ENCODE data around the gene SPZ1.

The SPZ1 gene

DNA sequence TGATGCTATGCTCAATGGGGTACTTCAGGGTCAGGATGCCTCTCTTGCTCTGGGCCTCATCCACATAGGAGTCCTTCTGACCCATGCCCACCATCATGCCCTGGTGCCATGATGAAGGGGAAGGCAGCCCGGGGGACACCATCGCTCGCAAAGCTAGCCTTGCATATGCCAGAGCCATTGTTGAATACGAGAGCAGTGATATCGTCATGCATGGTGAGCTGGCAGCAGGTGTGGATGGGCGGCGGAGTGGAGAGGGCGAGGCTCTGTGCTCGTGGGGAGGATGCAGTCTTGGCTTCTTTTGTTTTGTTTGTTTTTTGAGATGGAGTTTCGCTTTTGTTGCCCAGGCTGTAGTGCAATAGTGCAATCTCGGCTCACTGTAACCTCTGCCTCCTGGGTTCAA, 17.2 kb upstream of the SPZ1 start:
- no peak for DNase-seq
- Histone ChIP-seq H3K4me3 (ENCODE audit: insufficient read depth in 1 of 2, low read depth in 1 of 2, low read length in 2 of 2) (no peak overlapping the region), H3K9me3 (ENCODE audit: control insufficient read depth, low read length) (no peaks in the 10 kb centered on the region), H3K18ac (ENCODE audit: low read depth in 1 of 2, low read length in 2 of 2) (no peak overlapping the region), H3K36me3 (ENCODE audit: control insufficient read depth in 1 of 2, insufficient read depth in 2 of 2, low read depth in 1 of 2, low read length in 2 of 2) (no peaks in the 10 kb centered on the region), H2BK15ac (ENCODE audit: low read depth, poor library complexity, severe bottlenecking) (no peak overlapping the region), H2BK5ac (ENCODE audit: low read depth, low read length, poor library complexity, severe bottlenecking) (no peak overlapping the region), H3K27me3 (ENCODE audit: control insufficient read depth in 1 of 2, insufficient read depth in 1 of 2, low read length in 2 of 2) (no peaks in the 10 kb centered on the region), H2BK12ac (ENCODE audit: low read length in 2 of 2) (no peak overlapping the region), H3K23ac (ENCODE audit: low read length in 2 of 2) (no peak overlapping the region), H2BK120ac (ENCODE audit: low read depth, low read length) (no peak overlapping the region), H2AFZ (ENCODE audit: low read depth, low read length) (no peak overlapping the region), H3K79me1 (replicated peaks; ENCODE audit: low read length, poor library complexity, severe bottlenecking) (no peaks in the 10 kb centered on the region), H3K27ac (ENCODE audit: low read length, poor library complexity, severe bottlenecking) (no peak overlapping the region), H3K9ac (ENCODE audit: low read length) (no peak overlapping the region), H2AK5ac (ENCODE audit: low read length, severe bottlenecking) (no peak overlapping the region), H3K4me1 (ENCODE audit: control insufficient read depth, insufficient read depth, low read depth, low read length) (no peaks in the 10 kb centered on the region), H3K4me2 (ENCODE audit: low read length, poor library complexity, severe bottlenecking) (no peak overlapping the region), H4K8ac (ENCODE audit: low read length) (no peak overlapping the region), H3K14ac (ENCODE audit: low read length in 2 of 2) (no peak overlapping the region), H3K4ac (ENCODE audit: low read depth in 1 of 2, low read length in 2 of 2) (no peak overlapping the region), H4K91ac (ENCODE audit: low read length) (no peak overlapping the region)
- WGBS, result 93% methylated on average over 11 of the region's 11 CpGs

DNA sequence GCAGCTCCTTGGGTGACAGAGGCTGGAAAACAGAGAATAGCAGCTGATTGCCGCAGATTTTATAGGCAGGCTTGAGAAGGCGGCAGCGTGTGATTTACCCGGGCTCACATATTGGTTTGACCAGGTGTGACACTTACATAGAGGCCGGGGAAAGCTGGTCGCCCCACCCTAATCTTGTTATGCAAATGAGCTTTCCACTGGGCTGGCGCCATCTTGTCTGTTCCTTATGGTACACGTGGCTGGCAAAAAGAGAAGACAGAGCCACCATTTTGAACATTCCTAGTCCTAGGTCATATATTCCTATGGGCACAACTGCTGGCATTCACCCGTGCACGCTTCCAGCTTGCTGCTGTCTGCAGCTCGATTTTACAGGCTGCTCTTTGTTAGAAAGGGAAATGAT, 11.3 kb upstream of the SPZ1 start:
- no peak overlapping the region for H3K23ac ChIP-seq (ENCODE audit: low read length in 2 of 2)
- H2BK12ac ChIP-seq (ENCODE audit: low read length in 2 of 2), result no peak overlapping the region
- no peak overlapping the region for H3K27ac ChIP-seq (ENCODE audit: low read length, poor library complexity, severe bottlenecking)
- H3K4me2 ChIP-seq (ENCODE audit: low read length, poor library complexity, severe bottlenecking), result no peak overlapping the region
- no peaks in the 10 kb centered on the region for H3K79me1 ChIP-seq (replicated peaks; ENCODE audit: low read length, poor library complexity, severe bottlenecking)
- no peak overlapping the region for H4K91ac ChIP-seq (ENCODE audit: low read length)
- H3K18ac ChIP-seq (ENCODE audit: low read depth in 1 of 2, low read length in 2 of 2), result no peak overlapping the region
- no peak overlapping the region for H2AK5ac ChIP-seq (ENCODE audit: low read length, severe bottlenecking)
- H2BK5ac ChIP-seq (ENCODE audit: low read depth, low read length, poor library complexity, severe bottlenecking), result no peak overlapping the region
- H3K36me3 ChIP-seq (ENCODE audit: control insufficient read depth in 1 of 2, insufficient read depth in 2 of 2, low read depth in 1 of 2, low read length in 2 of 2), result no peaks in the 10 kb centered on the region
- no peak overlapping the region for H3K14ac ChIP-seq (ENCODE audit: low read length in 2 of 2)
- no peak overlapping the region for H2AFZ ChIP-seq (ENCODE audit: low read depth, low read length)
- H3K4ac ChIP-seq (ENCODE audit: low read depth in 1 of 2, low read length in 2 of 2), result no peak overlapping the region
- H3K27me3 ChIP-seq (ENCODE audit: control insufficient read depth in 1 of 2, insufficient read depth in 1 of 2, low read length in 2 of 2), result no peaks in the 10 kb centered on the region
- H3K4me1 ChIP-seq (ENCODE audit: control insufficient read depth, insufficient read depth, low read depth, low read length), result no peaks in the 10 kb centered on the region
- H2BK120ac ChIP-seq (ENCODE audit: low read depth, low read length), result no peak overlapping the region
- H3K9ac ChIP-seq (ENCODE audit: low read length), result no peak overlapping the region
- no peaks in the 10 kb centered on the region for H3K9me3 ChIP-seq (ENCODE audit: control insufficient read depth, low read length)
- no peak for DNase-seq
- no peak overlapping the region for H2BK15ac ChIP-seq (ENCODE audit: low read depth, poor library complexity, severe bottlenecking)
- H4K8ac ChIP-seq (ENCODE audit: low read length), result no peak overlapping the region
- 92% methylated on average over 10 of the region's 11 CpGs for WGBS
- H3K4me3 ChIP-seq (ENCODE audit: insufficient read depth in 1 of 2, low read depth in 1 of 2, low read length in 2 of 2), result no peak overlapping the region

DNA sequence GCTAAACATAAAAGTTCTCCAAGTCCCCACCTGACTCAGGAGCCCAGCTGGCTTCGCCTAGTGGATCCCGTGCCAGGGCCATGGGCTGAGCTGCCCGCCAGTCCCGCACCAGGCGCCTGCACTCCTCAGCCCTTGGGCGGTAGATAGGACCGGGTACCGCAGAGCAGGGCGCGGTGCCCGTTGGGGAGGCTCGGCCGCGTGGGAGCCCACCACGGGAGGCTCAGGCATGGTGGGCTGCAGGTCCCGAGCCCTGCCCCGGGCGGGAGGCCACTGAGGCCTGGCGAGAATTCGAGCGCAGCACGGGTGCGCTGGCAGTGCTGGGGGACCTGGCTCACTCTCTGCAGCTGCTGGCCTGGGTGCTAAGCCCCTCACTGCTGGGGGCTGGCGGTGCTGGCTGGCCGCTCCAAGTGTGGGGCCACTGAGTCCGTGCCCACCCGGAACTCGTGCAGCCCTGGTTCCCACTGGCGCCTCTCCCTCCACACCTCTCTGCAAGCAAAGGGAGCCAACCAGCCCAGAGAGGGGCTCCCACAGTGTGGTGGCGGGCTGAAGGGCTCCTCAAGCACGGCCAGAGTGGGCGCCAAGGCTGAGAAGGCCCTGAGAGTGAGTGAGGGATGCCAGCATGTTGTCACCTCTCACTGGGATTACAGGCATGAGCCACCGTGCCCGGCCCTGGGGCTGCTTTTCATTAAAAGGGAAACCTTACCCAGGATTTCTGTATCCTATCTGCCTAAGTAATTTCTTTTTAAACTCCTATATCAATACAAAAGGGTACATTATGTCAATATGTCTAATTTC, 9.7 kb upstream of the SPZ1 start:
- Histone ChIP-seq H3K27ac (ENCODE audit: low read length, poor library complexity, severe bottlenecking) (no peak overlapping the region), H4K91ac (ENCODE audit: low read length) (no peak overlapping the region), H3K27me3 (ENCODE audit: control insufficient read depth in 1 of 2, insufficient read depth in 1 of 2, low read length in 2 of 2) (peaks cover 0 to 4% of the 10 kb centered on the region in 2 experiments), H2BK120ac (ENCODE audit: low read depth, low read length) (no peak overlapping the region), H3K9me3 (ENCODE audit: control insufficient read depth, low read length) (no peaks in the 10 kb centered on the region), H3K14ac (ENCODE audit: low read length in 2 of 2) (no peak overlapping the region), H4K8ac (ENCODE audit: low read length) (no peak overlapping the region), H3K79me1 (replicated peaks; ENCODE audit: low read length, poor library complexity, severe bottlenecking) (no peaks in the 10 kb centered on the region), H2AK5ac (ENCODE audit: low read length, severe bottlenecking) (no peak overlapping the region), H2AFZ (ENCODE audit: low read depth, low read length) (no peak overlapping the region), H3K18ac (ENCODE audit: low read depth in 1 of 2, low read length in 2 of 2) (no peak overlapping the region), H3K9ac (ENCODE audit: low read length) (no peak overlapping the region), H3K4me1 (ENCODE audit: control insufficient read depth, insufficient read depth, low read depth, low read length) (no peaks in the 10 kb centered on the region), H3K36me3 (ENCODE audit: control insufficient read depth in 1 of 2, insufficient read depth in 2 of 2, low read depth in 1 of 2, low read length in 2 of 2) (no peaks in the 10 kb centered on the region), H3K23ac (ENCODE audit: low read length in 2 of 2) (no peak overlapping the region), H2BK15ac (ENCODE audit: low read depth, poor library complexity, severe bottlenecking) (no peak overlapping the region), H3K4me2 (ENCODE audit: low read length, poor library complexity, severe bottlenecking) (no peak overlapping the region), H2BK5ac (ENCODE audit: low read depth, low read length, poor library complexity, severe bottlenecking) (no peak overlapping the region), H3K4me3 (ENCODE audit: insufficient read depth in 1 of 2, low read depth in 1 of 2, low read length in 2 of 2) (no peak overlapping the region), H3K4ac (ENCODE audit: low read depth in 1 of 2, low read length in 2 of 2) (no peak overlapping the region), H2BK12ac (ENCODE audit: low read length in 2 of 2) (no peak overlapping the region)
- DNase-seq, result no peak
- WGBS, result 82% methylated on average over 33 of the region's 34 CpGs

DNA sequence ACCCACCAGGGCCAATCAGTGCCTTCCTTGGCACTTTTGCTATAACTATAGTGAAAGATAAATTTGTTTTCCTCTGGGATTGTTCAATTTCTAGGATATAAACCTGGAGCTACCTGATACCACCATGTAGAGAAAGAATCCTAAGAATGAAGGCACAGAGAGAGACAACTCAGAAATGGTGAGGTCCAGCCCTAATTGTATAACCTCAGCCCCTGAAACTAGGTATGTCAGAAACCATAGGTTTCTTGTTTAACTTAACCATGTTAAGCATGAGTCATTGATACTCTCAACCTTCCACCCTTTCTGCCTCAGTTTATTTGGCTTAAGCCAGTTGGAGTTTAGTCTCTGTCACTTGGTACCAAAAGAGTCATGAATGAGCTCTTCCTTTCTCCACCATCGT, 4.6 kb upstream of the SPZ1 start:
- Histone ChIP-seq H4K8ac (ENCODE audit: low read length) (no peak overlapping the region), H2BK120ac (ENCODE audit: low read depth, low read length) (no peak overlapping the region), H3K9me3 (ENCODE audit: control insufficient read depth, low read length) (no peaks in the 10 kb centered on the region), H3K4ac (ENCODE audit: low read depth in 1 of 2, low read length in 2 of 2) (no peak overlapping the region), H3K4me1 (ENCODE audit: control insufficient read depth, insufficient read depth, low read depth, low read length) (no peaks in the 10 kb centered on the region), H2AFZ (ENCODE audit: low read depth, low read length) (no peak overlapping the region), H2AK5ac (ENCODE audit: low read length, severe bottlenecking) (no peak overlapping the region), H3K14ac (ENCODE audit: low read length in 2 of 2) (no peak overlapping the region), H3K18ac (ENCODE audit: low read depth in 1 of 2, low read length in 2 of 2) (no peak overlapping the region), H3K79me1 (replicated peaks; ENCODE audit: low read length, poor library complexity, severe bottlenecking) (no peaks in the 10 kb centered on the region), H3K27ac (ENCODE audit: low read length, poor library complexity, severe bottlenecking) (no peak overlapping the region), H3K27me3 (ENCODE audit: control insufficient read depth in 1 of 2, insufficient read depth in 1 of 2, low read length in 2 of 2) (peaks cover 10 to 22% of the 10 kb centered on the region in 2 experiments), H2BK15ac (ENCODE audit: low read depth, poor library complexity, severe bottlenecking) (no peak overlapping the region), H3K9ac (ENCODE audit: low read length) (no peak overlapping the region), H2BK12ac (ENCODE audit: low read length in 2 of 2) (no peak overlapping the region), H4K91ac (ENCODE audit: low read length) (no peak overlapping the region), H3K4me3 (ENCODE audit: insufficient read depth in 1 of 2, low read depth in 1 of 2, low read length in 2 of 2) (no peak overlapping the region), H3K23ac (ENCODE audit: low read length in 2 of 2) (no peak overlapping the region), H2BK5ac (ENCODE audit: low read depth, low read length, poor library complexity, severe bottlenecking) (no peak overlapping the region), H3K36me3 (ENCODE audit: control insufficient read depth in 1 of 2, insufficient read depth in 2 of 2, low read depth in 1 of 2, low read length in 2 of 2) (no peaks in the 10 kb centered on the region), H3K4me2 (ENCODE audit: low read length, poor library complexity, severe bottlenecking) (no peak overlapping the region)
- WGBS, result 98% methylated on average over 1 of the region's 1 CpG
- no peak for DNase-seq

Measured in mesenchymal stem cell (in vitro differentiated cells and primary cell).